ENCODE results near the gene PLIN3. TPM values are rescaled to one million over a fixed set of nuclear protein-coding genes. Genes with fewer than 3 reads are reported as not detected.

PLIN3 gene
- total and polyA plus RNA-seq, 2 donors (not counting 3 experiments of a cell fraction or from before 2014, with no cell fraction given), result 76.8 to 88.9 TPM

DNA sequence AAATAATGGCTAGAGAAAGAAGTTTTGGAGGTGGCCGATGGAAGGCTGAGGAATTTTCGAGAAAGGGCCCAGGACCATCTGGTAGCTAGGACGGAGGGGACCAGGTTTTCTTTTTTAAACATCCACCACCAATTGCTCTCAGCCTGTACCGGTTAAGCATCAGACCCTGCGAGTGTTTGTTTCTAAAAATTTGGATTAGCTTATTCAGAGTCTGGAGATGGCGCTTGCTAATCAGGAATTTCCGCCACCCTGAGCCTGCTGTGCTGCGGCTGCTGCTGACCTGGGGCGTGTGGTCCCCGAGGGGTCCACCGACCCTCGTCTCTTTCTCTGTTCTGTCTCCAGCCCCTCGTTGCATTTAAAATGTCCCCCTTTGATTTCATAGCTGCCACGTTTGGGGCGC lies 43.8 kb upstream of the PLIN3 start:
- dilution Hi-C loops (cut with MboI; ENCODE audit: extremely low pct_ligation_motif_present, low sequenced_read_pairs), result no loop called here
- H3K27ac ChIP-seq (ENCODE audit: insufficient read depth, low read depth, low read length), result peak overlapping the region; percentile 58

DNA sequence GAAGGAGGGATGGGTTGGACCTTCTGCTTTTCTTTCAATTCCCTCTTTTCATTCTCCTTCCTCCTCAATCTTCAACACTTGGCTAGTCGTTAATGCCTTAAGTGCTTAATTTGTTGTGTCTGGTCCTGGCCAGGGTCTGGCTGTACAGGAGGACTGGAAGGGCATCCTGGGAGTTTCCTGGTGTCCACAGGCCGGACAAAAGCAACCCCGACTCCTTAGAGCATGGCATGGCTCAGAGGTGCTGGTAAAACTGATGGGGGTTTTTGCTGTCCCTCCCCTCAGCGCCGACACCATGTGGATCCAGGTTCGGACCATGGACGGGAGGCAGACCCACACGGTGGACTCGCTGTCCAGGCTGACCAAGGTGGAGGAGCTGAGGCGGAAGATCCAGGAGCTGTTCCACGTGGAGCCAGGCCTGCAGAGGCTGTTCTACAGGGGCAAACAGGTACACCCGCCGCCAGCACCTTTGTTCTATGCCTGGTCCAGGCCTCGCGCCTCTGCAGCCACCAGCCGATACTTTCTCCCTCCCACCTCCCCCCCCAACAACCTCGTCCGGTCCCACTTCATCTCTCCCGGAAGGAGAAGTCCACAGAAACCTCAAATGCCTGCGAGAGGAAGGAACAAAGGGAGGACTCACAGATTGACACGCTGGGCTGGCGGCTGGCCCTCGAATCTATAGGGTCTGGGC lies 43.3 kb upstream of the PLIN3 start:
- no peaks in the 10 kb centered on the region for H3K36me3 ChIP-seq (ENCODE audit: control insufficient read depth in 2 of 2, extremely low read depth in 1 of 2, insufficient read depth in 2 of 2, low read length in 2 of 2)
- peak overlapping the region; percentile 65 for H3K9ac ChIP-seq (replicated peaks; ENCODE audit: extremely low read depth, insufficient read depth, low read length)
- dilution Hi-C loops (cut with MboI; ENCODE audit: extremely low pct_ligation_motif_present, low sequenced_read_pairs) (no loop called here), intact Hi-C loops (cut with micrococcal nuclease) (loop anchor here (1.0 to 10.0 kb wide), 6 partner anchors 43 to 1832 kb away; partner anchors contain the start of gene PLIN3)
- H3K9me3 ChIP-seq (replicated peaks; ENCODE audit: control insufficient read depth, insufficient read depth, low read length), result no peaks in the 10 kb centered on the region
- H3K4me2 ChIP-seq (ENCODE audit: insufficient read depth, low read length), result peak overlapping the region; percentile 90
- peaks cover 50% of the 10 kb centered on the region for H3K79me2 ChIP-seq (ENCODE audit: control insufficient read depth, insufficient read depth, low read length)
- H3K27ac ChIP-seq (ENCODE audit: insufficient read depth, low read depth, low read length), result peak overlapping the region; percentile 58
- BruUV-seq (replicated peaks), result TSS peak; percentile 50
- peak overlapping the region; percentile 71 to 77 (median 74) for H3K4me3 ChIP-seq (replicated peaks in 1 of 3; ENCODE audit: insufficient read depth in 1 of 3, low read depth in 1 of 3, low read length in 3 of 3)
- peak overlapping the region; percentile 45 for H2AFZ ChIP-seq (ENCODE audit: low read depth, low read length)
- TF ChIP-seq MYC (IDR thresholded peaks at IDR 0.05; ENCODE audit: low read depth, low read length) (no peak), POLR2AphosphoS5 (IDR thresholded peaks at IDR 0.05; ENCODE audit: insufficient read depth, low read depth, low read length) (peak; percentile 58)
- no peaks in the 10 kb centered on the region for H4K20me1 ChIP-seq (replicated peaks; ENCODE audit: control insufficient read depth, extremely low read depth, insufficient read depth, low read length)
- CTCF ChIA-PET, result interaction anchor here (1.2 to 5.6 kb wide), 19 partner anchors 9 to 187 kb away, joined by 3 to 176 read pairs (median 7); partner anchors contain the start of genes DPP9, FEM1A and PLIN3
- peak; percentile 40 for DNase-seq (ENCODE audit: low read depth, low spot score)
- H3K9me1 ChIP-seq (replicated peaks; ENCODE audit: control insufficient read depth, extremely low read depth, insufficient read depth, low read length), result no peaks in the 10 kb centered on the region
- FAIRE-seq, result peak; percentile 89
- H3K27me3 ChIP-seq (ENCODE audit: control insufficient read depth in 2 of 2, insufficient read depth in 2 of 2, low read length in 2 of 2), result no peaks in the 10 kb centered on the region
- peaks cover 33% of the 10 kb centered on the region for H3K4me1 ChIP-seq (ENCODE audit: control insufficient read depth, extremely low read depth, insufficient read depth, low read length)
- POLR2A ChIA-PET, result no interaction called here

More for the DNA sequence above, 43.8 kb upstream of the PLIN3 start:
- no peak for TF ChIP-seq GATA2 (IDR thresholded peaks at IDR 0.05; ENCODE audit: insufficient read depth, insufficient read length, low read depth, low read length)
- TF ChIP-seq POLR2A (IDR thresholded peaks at IDR 0.05; ENCODE audit: low read depth, low read length), result no peak
- TF ChIP-seq MAX (IDR thresholded peaks at IDR 0.05; ENCODE audit: insufficient read depth, insufficient read length), result no peak
- TF ChIP-seq MYC (IDR thresholded peaks at IDR 0.05; ENCODE audit: low read depth, low read length), result no peak
- peaks cover 55% of the 10 kb centered on the region for H3K79me2 ChIP-seq (ENCODE audit: control insufficient read depth, insufficient read depth, low read length)
- intact Hi-C loops (cut with micrococcal nuclease), result loop anchor here (1.0 to 10.0 kb wide), 4 partner anchors 98 to 1831 kb away; no protein-coding TSS in a partner anchor
- no peaks in the 10 kb centered on the region for H3K9me3 ChIP-seq (replicated peaks; ENCODE audit: control insufficient read depth, insufficient read depth, low read length)
- no peaks in the 10 kb centered on the region for H4K20me1 ChIP-seq (replicated peaks; ENCODE audit: control insufficient read depth, extremely low read depth, insufficient read depth, low read length)
- H3K36me3 ChIP-seq (ENCODE audit: control insufficient read depth in 2 of 2, extremely low read depth in 1 of 2, insufficient read depth in 2 of 2, low read length in 2 of 2), result no peaks in the 10 kb centered on the region
- no peaks in the 10 kb centered on the region for H3K27me3 ChIP-seq (ENCODE audit: control insufficient read depth in 2 of 2, insufficient read depth in 2 of 2, low read length in 2 of 2)
- ChIA-PET POLR2A (interaction anchor here (0.5 kb wide), 1 partner anchor 243 kb away, joined by 3 read pairs; no protein-coding TSS in a partner anchor), CTCF (interaction anchor here (1.0 to 5.6 kb wide), 29 partner anchors 9 to 187 kb away, joined by 3 to 176 read pairs (median 6); partner anchors contain the start of genes DPP9, FEM1A, KDM4B and PLIN3)
- H2AFZ ChIP-seq (ENCODE audit: low read depth, low read length), result peak overlapping the region; percentile 45
- peak overlapping the region in 1 of 3 experiments; percentile 77 for H3K4me3 ChIP-seq (replicated peaks in 1 of 3; ENCODE audit: insufficient read depth in 1 of 3, low read depth in 1 of 3, low read length in 3 of 3)
- BruUV-seq (replicated peaks), result TSS peak; percentile 22
- H3K9me1 ChIP-seq (replicated peaks; ENCODE audit: control insufficient read depth, extremely low read depth, insufficient read depth, low read length), result no peaks in the 10 kb centered on the region
- peak overlapping the region; percentile 90 for H3K4me2 ChIP-seq (ENCODE audit: insufficient read depth, low read length)
- DNase-seq (ENCODE audit: low read depth, low spot score) (no peak), FAIRE-seq (no peak)
- peak overlapping the region; percentile 65 for H3K9ac ChIP-seq (replicated peaks; ENCODE audit: extremely low read depth, insufficient read depth, low read length)
- H3K4me1 ChIP-seq (ENCODE audit: control insufficient read depth, extremely low read depth, insufficient read depth, low read length), result peaks cover 39% of the 10 kb centered on the region
